ENCODE measurements around the gene SLC6A17. TPM values are rescaled to one million over a fixed set of nuclear protein-coding genes. Genes with fewer than 3 reads are reported as not detected.

Gene SLC6A17
- total RNA-seq (1 to 10 TPM in 3 of 9 donors, under 1 TPM in 5, not detected in 1; 0.04 to 6.9 (median 0.45) TPM), polyA plus RNA-seq (1 to 10 TPM; 1.4 to 6.0 (median 5.1) TPM)
- long read RNA-seq, donor 1: 0 reads
- long read RNA-seq, donor 2: 0 reads
- long read RNA-seq, donor 3: 0 reads
- long read RNA-seq, donor 4: 0 reads
- long read RNA-seq, donor 5: 0 reads
- long read RNA-seq, donor 6, partial matches to known transcripts: 0 of 3 reads
- long read RNA-seq, donor 6, other reads (novel, unspliced or antisense): 3 of 3 reads
- long read RNA-seq, donor 7: 0 reads
- long read RNA-seq, donor 8: 0 reads
- long read RNA-seq, donor 9: 0 reads
- long read RNA-seq, donor 10: 0 reads

DNA sequence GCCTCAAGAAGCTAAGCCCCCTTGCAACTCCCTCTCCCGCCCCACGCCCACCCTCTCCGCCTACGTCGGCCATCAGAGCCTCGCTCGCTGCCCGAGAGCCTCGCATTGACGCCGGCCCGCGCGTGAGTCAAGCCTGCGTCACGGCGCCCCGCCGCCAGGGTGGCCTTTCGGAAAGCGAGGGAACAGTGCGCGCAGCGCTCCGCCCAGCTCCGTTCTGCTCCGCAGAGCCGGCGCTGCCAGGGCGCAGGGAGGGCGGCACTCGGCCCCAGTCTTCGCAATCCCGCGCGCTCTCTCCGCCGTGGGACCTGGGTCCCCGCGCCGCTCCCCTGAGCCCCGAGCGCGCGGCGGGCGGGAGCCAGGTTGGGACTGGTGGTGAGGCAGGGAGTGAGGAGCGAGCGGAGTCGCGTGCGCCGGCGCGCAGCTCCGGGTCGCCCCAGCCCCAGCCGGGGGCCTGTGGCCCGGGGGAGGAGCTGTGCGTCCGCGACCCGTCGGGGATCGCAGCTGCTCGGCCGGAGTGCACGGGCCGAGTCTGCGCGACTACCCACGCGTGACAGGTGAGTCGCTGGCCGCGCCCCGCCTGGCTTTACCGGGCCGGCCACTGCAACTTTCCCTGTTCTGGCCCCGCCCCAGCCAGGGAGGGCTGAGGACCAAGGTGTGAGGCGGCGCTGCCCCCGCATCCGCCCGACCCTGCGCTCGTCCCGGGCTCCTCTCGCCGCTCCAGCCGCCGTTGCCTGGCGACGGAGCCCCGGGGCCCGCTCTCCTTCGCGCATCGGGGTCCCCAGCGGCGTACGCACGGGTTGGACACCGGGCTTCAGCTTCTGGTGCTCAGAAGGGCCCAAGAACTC, at the start of gene SLC6A17:
Gene SLC6A17, plus strand, starts transcription at position 165 of the 845 bp plus-strand sequence. CDS start 16,436 bp downstream, outside the sequence.
- H3K27me3 ChIP-seq: peaks cover 52% of the 10 kb centered on the region
- intact Hi-C loops (cut with DNase I): loop anchor here in 1 of 2 donors (5.0 kb wide), 1 partner anchor 48 kb away; no protein-coding TSS in a partner anchor
- H3K4me3 ChIP-seq: peak within 1 kb of the TSS in 1 of 4 donors; percentile 27
- DNase-seq: peak; percentile 34 to 86 (median 55)
- H3K9me3 ChIP-seq (replicated peaks in 1 of 3): no peaks in the 10 kb centered on the region
- WGBS, 4 donors: 0 to 5% (median 1%) methylated on average over 6 to 104 of the region's 104 CpGs
- TF ChIP-seq, protein P1, sequence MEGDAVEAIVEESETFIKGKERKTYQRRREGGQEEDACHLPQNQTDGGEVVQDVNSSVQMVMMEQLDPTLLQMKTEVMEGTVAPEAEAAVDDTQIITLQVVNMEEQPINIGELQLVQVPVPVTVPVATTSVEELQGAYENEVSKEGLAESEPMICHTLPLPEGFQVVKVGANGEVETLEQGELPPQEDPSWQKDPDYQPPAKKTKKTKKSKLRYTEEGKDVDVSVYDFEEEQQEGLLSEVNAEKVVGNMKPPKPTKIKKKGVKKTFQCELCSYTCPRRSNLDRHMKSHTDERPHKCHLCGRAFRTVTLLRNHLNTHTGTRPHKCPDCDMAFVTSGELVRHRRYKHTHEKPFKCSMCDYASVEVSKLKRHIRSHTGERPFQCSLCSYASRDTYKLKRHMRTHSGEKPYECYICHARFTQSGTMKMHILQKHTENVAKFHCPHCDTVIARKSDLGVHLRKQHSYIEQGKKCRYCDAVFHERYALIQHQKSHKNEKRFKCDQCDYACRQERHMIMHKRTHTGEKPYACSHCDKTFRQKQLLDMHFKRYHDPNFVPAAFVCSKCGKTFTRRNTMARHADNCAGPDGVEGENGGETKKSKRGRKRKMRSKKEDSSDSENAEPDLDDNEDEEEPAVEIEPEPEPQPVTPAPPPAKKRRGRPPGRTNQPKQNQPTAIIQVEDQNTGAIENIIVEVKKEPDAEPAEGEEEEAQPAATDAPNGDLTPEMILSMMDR (IDR thresholded peaks at IDR 0.05): peak in 2 of 6 experiments; percentile 17 to 33
- TF ChIP-seq POLR2A (IDR thresholded peaks at IDR 0.05): peak; percentile 25 to 84
- no peaks in the 10 kb centered on the region for H3K36me3 ChIP-seq (replicated peaks in 1 of 2)
- peaks cover 6 to 11% of the 10 kb centered on the region in 2 donors for H3K4me1 ChIP-seq (replicated peaks in 1 of 2)
- peak within 1 kb of the TSS in 1 of 5 donors; percentile 81 for H3K27ac ChIP-seq

- no peak for TF ChIP-seq POLR2A (IDR thresholded peaks at IDR 0.05)
- TF ChIP-seq, protein P1 (IDR thresholded peaks at IDR 0.05): no peak
- no peaks in the 10 kb centered on the region for H3K27me3 ChIP-seq
- 69 to 72% (median 70%) methylated on average over 4 to 7 of the region's 7 CpGs for WGBS, 4 donors
- H3K9me3 ChIP-seq (replicated peaks in 1 of 3): no peaks in the 10 kb centered on the region
- no peak overlapping the region for H3K4me3 ChIP-seq
- no peak overlapping the region for H3K27ac ChIP-seq
- peaks cover 0 to 5% of the 10 kb centered on the region in 2 donors for H3K4me1 ChIP-seq (replicated peaks in 1 of 2)
- intact Hi-C loops (cut with DNase I): loop anchor here in 1 of 2 donors (5.0 kb wide), 1 partner anchor 50 kb away; the partner anchor contains the start of gene SLC6A17
- no peaks in the 10 kb centered on the region for H3K36me3 ChIP-seq (replicated peaks in 1 of 2)
- no peak for DNase-seq
Measured at GRCh38 chr1:110102081-110102480, 48.2 kb upstream of the SLC6A17 start.

DNA sequence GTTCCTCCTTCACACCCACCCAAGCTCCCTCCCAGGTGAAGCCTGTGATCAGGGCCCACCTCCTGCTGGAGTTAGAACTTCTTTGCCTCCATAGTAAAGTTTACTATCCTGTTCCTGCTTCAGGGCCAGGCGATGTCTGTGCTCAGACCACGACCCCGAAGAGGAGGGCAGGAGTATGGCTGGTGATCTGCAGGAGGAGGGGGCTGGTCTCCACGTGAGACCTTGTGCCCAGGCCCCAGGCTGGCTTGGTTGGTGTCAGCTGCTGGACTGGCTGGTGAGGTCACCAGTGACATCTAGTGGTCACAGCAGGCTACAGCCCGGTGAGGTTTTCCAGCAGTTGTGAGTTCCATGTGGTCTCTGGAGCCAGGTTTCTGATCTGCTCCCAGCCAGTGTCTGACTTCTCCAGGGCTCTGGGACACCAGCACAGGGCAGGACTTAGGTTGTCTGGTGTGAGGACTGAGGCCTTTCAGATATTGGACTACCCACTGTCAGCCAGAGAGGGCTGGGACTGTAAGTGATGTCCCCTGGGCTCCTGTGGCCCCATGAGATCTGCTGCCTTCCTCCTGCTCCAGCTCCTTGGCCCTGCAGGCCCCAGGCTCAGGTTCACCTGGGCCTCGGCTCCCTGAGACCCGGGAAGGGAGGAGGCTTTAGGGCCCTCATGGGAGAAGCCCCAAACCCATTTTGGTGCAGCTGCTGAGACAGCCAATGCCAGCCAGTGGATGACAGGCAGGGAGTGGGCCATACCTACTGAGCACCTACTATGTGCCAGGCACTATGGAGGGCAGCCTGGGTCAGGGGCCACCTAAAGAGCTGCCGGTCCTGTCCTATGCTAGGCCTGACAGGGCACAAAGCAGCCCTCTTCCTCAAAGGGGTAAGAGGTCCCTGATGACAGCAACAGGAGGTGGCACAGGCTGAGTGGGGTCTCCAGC, 44.0 kb upstream of the SLC6A17 start:
- H3K27ac ChIP-seq: no peak overlapping the region
- peak; percentile 67 to 90 (median 78) for DNase-seq
- no peaks in the 10 kb centered on the region for H3K27me3 ChIP-seq
- peak in 1 of 2 donors; percentile 8 for TF ChIP-seq POLR2A (IDR thresholded peaks at IDR 0.05)
- TF ChIP-seq, protein P1 (IDR thresholded peaks at IDR 0.05): peak; percentile 80 to 93 (median 91)
- no peaks in the 10 kb centered on the region for H3K36me3 ChIP-seq (replicated peaks in 1 of 2)
- H3K4me1 ChIP-seq (replicated peaks in 1 of 2): no peaks in the 10 kb centered on the region
- intact Hi-C loops (cut with DNase I): loop anchor here (5.0 kb wide), 2 partner anchors 49 to 54 kb away; no protein-coding TSS in a partner anchor
- no peaks in the 10 kb centered on the region for H3K9me3 ChIP-seq (replicated peaks in 1 of 3)
- 3 to 21% (median 15%) methylated on average over 3 to 8 of the region's 8 CpGs for WGBS, 4 donors
- no peak overlapping the region for H3K4me3 ChIP-seq

Data from adrenal gland (tissue), 19 donors.